GM13976 (cell line): ENCODE measurements around the gene LINGO3.

Experiments used
- DNase-seq: peaks from one replicate; pipeline ENCODE4 v3.0.0; 2012; ENCODE audit warnings: low spot score
- CTCF ChIP-seq: IDR thresholded peaks from 2 replicates; pipeline ENCODE4 v1.5.1; 2012; ENCODE audit warnings: borderline replicate concordance, mild to moderate bottlenecking; ENCODE audit not compliant: insufficient read depth; ENCODE audit errors: extremely low read depth, missing control alignments, control extremely low read depth
- in situ Hi-C: fragments of 300-500 bp; cut with MboI; formaldehyde crosslinking; loops from one replicate; pipeline ENCODE4 v1.12.0; 2022; ENCODE audit warnings: low sequenced_read_pairs, mixed read lengths, inconsistent platforms; ENCODE audit not compliant: unreplicated experiment

The LINGO3 gene

GRCh38 chr19:2339644-2340310 lies 31.8 kb upstream of the LINGO3 start:
- DNase-seq = no peak
- no peak for TF ChIP-seq CTCF
- in situ Hi-C loops = no loop called here

- TF ChIP-seq CTCF = no peak
These were observed 31.0 kb upstream of the LINGO3 start for GRCh38 chr19:2338751-2339643.

GRCh38 chr19:2338055-2338615 lies 30.2 kb upstream of the LINGO3 start:
- in situ Hi-C loops = no loop called here
- DNase-seq = no peak
- TF ChIP-seq CTCF = no peak

More at GRCh38 chr19:2338751-2339643, 31.0 kb upstream of the LINGO3 start:
- DNase-seq = no peak
- in situ Hi-C loops = no loop called here

GRCh38 chr19:2337329-2337707 lies 29.4 kb upstream of the LINGO3 start:
- in situ Hi-C loops = no loop called here
- no peak for DNase-seq
- TF ChIP-seq CTCF = no peak

- no peak for TF ChIP-seq CTCF
- no peak for DNase-seq
- in situ Hi-C loops = no loop called here
These were observed 28.8 kb upstream of the LINGO3 start for GRCh38 chr19:2336528-2337328.

- DNase-seq = no peak
- in situ Hi-C loops = no loop called here
- no peak for TF ChIP-seq CTCF
These were observed 27.9 kb upstream of the LINGO3 start for GRCh38 chr19:2335848-2336247.
